IPS-NIHi11 (cell line): ENCODE data around the gene EIPR1.

ENCODE experiments used
- DNase-seq: peaks from one replicate; pipeline ENCODE4 v3.0.0; 2012; ENCODE audit warnings: mixed read lengths, low spot score

EIPR1 gene

DNA sequence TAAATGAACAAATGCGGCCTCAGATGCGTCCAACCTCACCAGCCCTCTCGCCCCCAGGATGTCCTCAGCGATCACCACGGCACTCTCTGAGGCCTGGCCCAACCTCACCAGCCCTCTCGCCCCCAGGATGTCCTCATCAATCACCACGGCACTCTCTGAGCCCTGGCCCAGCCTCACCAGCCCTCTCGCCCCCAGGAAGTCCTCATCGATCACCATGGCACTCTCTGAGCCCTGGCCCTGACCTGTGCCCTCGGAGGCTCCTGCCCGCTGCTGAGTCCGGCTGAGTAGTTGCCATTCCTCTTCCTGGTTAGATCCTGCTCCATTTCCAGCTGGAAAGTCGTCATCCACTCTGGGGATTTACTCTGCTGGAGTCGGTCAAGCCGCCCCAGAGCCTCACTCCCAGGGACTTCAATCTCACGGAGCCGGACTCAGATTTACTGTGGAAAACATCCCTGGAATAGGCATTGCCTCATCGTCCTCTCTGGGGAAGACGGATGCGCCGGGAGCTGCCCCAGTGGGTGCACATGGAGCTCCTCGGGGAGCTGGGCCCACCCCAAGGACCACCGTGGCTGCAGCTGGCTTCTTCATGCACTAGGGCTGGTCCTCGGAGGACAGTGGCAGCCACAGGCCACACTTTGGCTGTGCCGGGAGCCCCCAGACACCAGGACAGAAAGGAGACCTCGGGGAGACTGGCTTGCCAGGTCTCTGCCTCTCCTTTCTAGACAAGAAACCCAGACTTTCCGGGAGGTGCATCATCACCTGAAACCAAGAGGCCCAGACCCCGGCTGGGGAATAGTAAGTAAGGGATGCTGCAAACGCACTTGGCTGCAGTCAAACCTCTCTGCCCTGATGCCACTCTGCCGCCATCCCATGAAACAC lies 230.6 kb downstream of the EIPR1 start:
- no peak for DNase-seq

DNA sequence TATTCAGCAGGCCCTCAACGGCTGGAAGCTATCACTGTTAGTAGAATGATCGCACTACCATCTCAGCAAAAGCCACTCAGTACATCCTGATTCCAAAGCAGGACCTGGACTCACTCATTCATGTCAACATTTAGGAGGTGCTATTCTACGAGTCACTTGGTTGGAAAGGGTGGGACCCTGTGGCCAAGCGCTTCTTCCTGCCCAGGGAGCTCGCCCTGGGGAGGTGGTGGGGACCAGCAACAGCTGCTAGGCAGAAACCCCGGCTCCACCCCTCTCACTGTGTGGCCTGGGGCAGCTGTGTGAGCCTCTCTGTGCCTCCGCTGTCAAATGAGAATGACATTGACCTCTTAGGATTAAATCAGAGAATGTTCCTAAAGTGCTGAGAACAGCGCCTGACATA lies 231.4 kb downstream of the EIPR1 start:
- DNase-seq, result no peak

DNA sequence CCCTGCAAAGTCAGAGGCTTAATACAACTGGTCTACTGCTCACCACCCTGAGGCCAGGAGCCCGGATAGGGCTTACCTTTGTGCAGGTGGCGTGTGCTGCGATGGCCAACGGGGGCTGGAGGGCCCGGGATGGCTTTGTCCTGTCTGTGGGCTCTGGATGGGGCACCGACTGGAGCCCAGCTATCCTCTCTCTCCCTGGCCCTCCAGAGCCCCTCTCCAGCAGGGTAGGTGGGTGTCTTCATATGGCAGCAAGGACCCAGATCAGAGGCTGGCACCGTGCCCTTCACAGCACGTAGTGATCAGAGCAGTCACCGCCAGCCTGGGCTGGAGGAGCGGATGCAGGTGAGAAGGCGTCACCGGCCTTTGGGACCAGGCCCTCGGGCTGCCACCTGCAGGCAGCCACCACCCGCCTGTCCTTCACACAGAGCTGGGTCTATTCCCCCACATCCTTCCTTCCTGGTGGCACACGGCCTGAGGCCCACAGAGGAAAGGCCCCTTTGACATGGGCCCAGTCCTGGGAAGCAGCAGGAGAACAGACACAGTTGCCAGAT lies 232.1 kb downstream of the EIPR1 start:
- no peak for DNase-seq

DNA sequence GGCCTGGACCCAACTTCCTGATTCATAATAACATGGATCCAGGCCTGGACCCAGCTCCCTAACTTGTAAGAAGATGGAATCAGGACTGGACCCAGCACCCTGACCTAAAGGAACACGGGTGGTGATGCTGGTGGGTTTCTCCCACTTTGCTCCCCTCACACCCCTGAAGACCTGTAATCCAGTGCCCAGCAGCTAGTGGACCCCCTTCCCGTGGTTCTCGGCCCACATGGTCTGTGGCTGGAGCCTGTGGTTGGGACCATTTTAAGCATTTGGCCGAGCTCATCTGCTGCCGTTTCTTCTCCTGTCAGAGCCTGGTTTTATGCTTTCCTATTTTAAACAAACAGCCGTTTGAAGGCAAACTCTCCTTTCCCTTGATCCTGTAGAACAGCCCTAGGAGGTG lies 232.8 kb downstream of the EIPR1 start:
- DNase-seq, result no peak

DNA sequence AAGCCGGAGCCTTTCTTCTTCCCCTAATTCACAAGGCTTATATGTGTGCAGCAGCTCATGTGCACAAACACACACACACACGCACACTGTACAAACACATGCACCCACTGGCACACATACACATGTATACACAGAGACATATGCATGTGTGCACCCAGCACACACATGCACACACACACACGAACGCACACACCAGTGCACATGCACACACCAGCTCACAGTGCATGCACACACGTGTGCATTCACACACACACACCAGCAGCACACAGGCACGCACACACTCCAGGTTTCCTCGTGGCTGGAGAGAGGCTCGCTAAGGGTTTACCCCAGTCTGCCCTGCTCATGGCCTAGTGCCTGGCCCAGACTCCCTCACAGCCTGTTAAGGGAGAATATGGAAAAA lies 234.0 kb downstream of the EIPR1 start:
- DNase-seq, result no peak

DNA sequence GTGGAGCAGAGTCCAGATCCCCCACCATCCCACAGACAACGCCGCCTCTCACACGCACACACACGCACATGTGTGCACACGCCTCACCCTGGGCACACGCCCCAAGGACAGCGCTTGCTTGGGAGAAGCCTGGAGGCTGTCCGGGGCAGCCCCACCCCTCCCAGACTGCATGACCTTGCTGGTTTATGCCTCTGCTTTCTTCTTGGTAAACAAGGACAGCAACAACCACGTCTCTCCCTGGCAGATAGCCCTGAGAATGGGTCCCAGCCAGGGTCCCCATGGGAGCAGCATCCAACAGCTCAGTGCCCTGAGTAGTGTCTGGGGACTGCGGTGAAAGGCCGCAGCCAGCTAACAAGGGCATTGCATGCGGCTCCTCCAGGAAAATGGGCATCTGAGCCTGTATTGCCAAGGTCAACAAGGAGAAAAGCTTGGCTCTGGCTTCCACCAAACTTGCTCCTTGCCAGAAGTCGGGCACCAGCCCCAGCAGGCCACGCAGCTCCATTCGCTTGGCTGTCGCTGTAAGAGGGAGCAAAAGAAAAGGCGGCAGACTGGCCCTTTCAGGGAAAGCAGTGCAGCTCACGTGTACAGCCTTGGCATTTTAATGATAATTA lies 234.6 kb downstream of the EIPR1 start:
- no peak for DNase-seq

DNA sequence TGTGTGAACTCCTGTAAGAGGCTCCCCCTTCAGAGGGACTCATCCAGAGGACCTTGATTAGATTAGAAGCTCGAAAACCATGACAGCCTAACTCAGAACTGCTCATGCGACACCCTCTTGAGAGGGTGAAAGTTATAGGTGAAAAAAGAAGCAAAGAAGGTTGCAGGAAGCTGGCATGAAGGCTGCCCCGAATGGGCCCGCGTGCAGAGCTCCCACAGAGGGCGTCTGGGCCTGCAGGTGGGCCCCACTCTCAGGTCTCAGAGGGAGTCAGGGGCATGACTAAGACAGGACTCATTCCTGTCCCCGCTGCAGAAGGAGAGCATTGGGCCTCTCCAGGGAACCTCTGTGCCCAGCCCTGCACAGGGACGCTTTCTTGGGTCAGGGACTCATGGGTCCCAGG lies 235.4 kb downstream of the EIPR1 start:
- DNase-seq, result no peak

DNA sequence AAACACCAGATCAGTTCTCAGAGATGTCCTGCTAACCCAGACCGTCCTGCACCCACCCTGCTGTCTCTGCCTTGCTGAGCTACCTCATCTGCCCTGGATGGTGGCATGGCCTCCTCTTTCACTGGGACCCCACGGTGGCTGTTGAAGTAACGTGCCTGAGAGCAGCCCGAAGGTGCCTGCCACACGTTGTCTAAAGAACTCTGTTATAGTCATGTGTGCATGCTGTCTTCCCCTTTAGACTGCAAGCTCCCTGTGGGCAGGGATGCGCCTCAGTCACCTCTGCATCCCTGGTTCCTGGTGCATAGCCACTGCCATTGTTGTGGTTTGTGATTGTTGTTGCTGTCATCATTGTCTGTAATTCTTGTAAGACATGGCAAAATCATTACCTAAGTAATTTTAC lies 235.9 kb downstream of the EIPR1 start:
- no peak for DNase-seq

GRCh38 chr2:3139906-3140305 lies 237.7 kb downstream of the EIPR1 start:
- no peak for DNase-seq
